Calu3 (cell line): ENCODE data around the gene TPD52L3. TPM values are rescaled to one million over a fixed set of nuclear protein-coding genes. Genes with fewer than 3 reads are reported as not detected.

Source experiments
- Bru-seq: library from RNA; stranded (reverse); fragments of 400-500 nt; gene quantifications from one replicate; lab custom pipeline; 2021; lab: Mats Ljungman, UMichigan
- BruChase-seq, 2 experiments: library from RNA; stranded (reverse); fragments of 400-500 nt; gene quantifications; one replicate each; lab custom pipeline; 2021; lab: Mats Ljungman, UMichigan
- BruUV-seq: library from RNA; stranded (reverse); fragments of 400-500 nt; replicated peaks from 2 replicates; lab custom pipeline; 2021; lab: Mats Ljungman, UMichigan
- CTCF ChIA-PET: fragments of 300-600 bp; sonication (Branson Sonifier 250); formaldehyde crosslinking; loops from one replicate; lab custom pipeline; 2022; ENCODE audit warnings: antibody characterized with exemption; lab: Charles Lee
- DNase-seq: peaks from one replicate; pipeline ENCODE4 v3.0.0; 2022
- H3K27ac Mint-ChIP-seq: one replicate; pipeline ENCODE4 v1.8.0; 2022; ENCODE audit warnings: mixed read lengths; ENCODE audit not compliant: unreplicated experiment
- H3K27me3 Mint-ChIP-seq: one replicate; pipeline ENCODE4 v1.8.0; 2022; ENCODE audit warnings: mixed read lengths; ENCODE audit not compliant: unreplicated experiment
- H3K36me3 Mint-ChIP-seq: one replicate; pipeline ENCODE4 v1.8.0; 2022; ENCODE audit warnings: mild to moderate bottlenecking, moderate library complexity, mixed read lengths; ENCODE audit not compliant: insufficient read depth, unreplicated experiment
- H3K4me1 Mint-ChIP-seq: one replicate; pipeline ENCODE4 v1.8.0; 2022; ENCODE audit warnings: mild to moderate bottlenecking, low read depth, mixed read lengths; ENCODE audit not compliant: unreplicated experiment
- H3K4me3 Mint-ChIP-seq: one replicate; pipeline ENCODE4 v1.8.0; 2022; ENCODE audit warnings: mild to moderate bottlenecking, low read depth, moderate library complexity, mixed read lengths; ENCODE audit not compliant: unreplicated experiment
- H3K9me3 Mint-ChIP-seq: one replicate; pipeline ENCODE4 v1.8.0; 2022; ENCODE audit warnings: low read depth, mixed read lengths; ENCODE audit not compliant: unreplicated experiment
- intact Hi-C: fragments of 100-400 bp; cut with micrococcal nuclease; formaldehyde crosslinking; loops from one replicate; pipeline ENCODE4 v1.10.0; 2022; ENCODE audit not compliant: unreplicated experiment
- long read RNA-seq: library from polyadenylated mRNA; stranded (forward); transcript quantifications from one replicate; pipeline ENCODE4 v2.0.0, GENCODE V29; 2022
- total RNA-seq: library from RNA; stranded (reverse); gene quantifications from 2 replicates; pipeline ENCODE4 v1.2.3, GENCODE V29; 2022
- TF ChIP-seq, protein P1 (sequence below): fragments of 200-600 bp; IDR thresholded peaks from one replicate; pipeline ENCODE4 v1.8.0; 2022; ENCODE audit warnings: antibody characterized with exemption; ENCODE audit not compliant: unreplicated experiment

The TPD52L3 gene
- total RNA-seq (not detected in 2 replicates), Bru-seq, nascent RNA (not detected), BruChase-seq, experiment 1, labeled RNA remaining after a 6-hour chase (not detected), BruChase-seq, experiment 2, labeled RNA remaining after a 2-hour chase (not detected)
- long read RNA-seq: 0 reads

DNA sequence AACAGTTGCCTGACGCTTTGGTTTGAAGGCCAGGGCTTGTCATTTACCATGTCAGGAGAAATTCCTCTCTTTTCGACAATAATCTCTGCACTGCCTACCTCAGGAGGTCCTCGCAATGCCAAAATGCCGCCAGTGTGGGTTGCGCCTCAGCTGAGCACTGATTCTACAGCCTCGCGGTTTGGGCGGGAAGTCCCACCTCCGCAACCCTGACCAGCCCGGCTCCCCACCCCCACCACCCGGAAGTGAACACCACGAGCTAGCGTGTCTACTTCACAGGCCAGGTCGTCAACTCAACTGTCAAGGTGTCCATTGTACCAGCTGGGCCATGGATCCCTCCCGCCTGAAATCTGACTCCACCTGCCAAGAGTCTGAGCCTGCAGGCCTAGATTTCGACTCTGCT lies at the start of gene TPD52L3:
Gene TPD52L3 (plus strand): TSS at position 273 of the 400 bp plus-strand sequence. CDS start 221 bp downstream, outside the sequence.
- peaks cover 2% of the 10 kb centered on the region for H3K9me3 Mint-ChIP-seq
- no peaks in the 10 kb centered on the region for H3K36me3 Mint-ChIP-seq
- no peak for DNase-seq
- intact Hi-C loops: no loop called here
- no TSS peak for BruUV-seq
- no peak within 1 kb of the TSS for H3K27ac Mint-ChIP-seq
- TF ChIP-seq, protein P1, sequence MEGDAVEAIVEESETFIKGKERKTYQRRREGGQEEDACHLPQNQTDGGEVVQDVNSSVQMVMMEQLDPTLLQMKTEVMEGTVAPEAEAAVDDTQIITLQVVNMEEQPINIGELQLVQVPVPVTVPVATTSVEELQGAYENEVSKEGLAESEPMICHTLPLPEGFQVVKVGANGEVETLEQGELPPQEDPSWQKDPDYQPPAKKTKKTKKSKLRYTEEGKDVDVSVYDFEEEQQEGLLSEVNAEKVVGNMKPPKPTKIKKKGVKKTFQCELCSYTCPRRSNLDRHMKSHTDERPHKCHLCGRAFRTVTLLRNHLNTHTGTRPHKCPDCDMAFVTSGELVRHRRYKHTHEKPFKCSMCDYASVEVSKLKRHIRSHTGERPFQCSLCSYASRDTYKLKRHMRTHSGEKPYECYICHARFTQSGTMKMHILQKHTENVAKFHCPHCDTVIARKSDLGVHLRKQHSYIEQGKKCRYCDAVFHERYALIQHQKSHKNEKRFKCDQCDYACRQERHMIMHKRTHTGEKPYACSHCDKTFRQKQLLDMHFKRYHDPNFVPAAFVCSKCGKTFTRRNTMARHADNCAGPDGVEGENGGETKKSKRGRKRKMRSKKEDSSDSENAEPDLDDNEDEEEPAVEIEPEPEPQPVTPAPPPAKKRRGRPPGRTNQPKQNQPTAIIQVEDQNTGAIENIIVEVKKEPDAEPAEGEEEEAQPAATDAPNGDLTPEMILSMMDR: no peak
- H3K27me3 Mint-ChIP-seq: peaks cover 23% of the 10 kb centered on the region
- H3K4me1 Mint-ChIP-seq: no peaks in the 10 kb centered on the region
- CTCF ChIA-PET: no interaction called here
- H3K4me3 Mint-ChIP-seq: no peak within 1 kb of the TSS

- H3K27me3 Mint-ChIP-seq: no peaks in the 10 kb centered on the region
- H3K27ac Mint-ChIP-seq: no peak overlapping the region
- BruUV-seq: no TSS peak
- no peak for DNase-seq
- peaks cover 5% of the 10 kb centered on the region for H3K9me3 Mint-ChIP-seq
- TF ChIP-seq, protein P1: no peak
- CTCF ChIA-PET: no interaction called here
- no peaks in the 10 kb centered on the region for H3K36me3 Mint-ChIP-seq
- H3K4me1 Mint-ChIP-seq: peaks cover 8% of the 10 kb centered on the region
- intact Hi-C loops: loop anchor here (5.0 to 10.0 kb wide), 2 partner anchors 77 to 150 kb away; no protein-coding TSS in a partner anchor
- H3K4me3 Mint-ChIP-seq: no peak overlapping the region
Measured at GRCh38 chr9:6301858-6302257, 26.3 kb upstream of the TPD52L3 start.

- CTCF ChIA-PET: no interaction called here
- Mint-ChIP-seq H3K36me3 (no peaks in the 10 kb centered on the region), H3K4me3 (no peak overlapping the region), H3K4me1 (peaks cover 8% of the 10 kb centered on the region), H3K27me3 (no peaks in the 10 kb centered on the region), H3K27ac (no peak overlapping the region), H3K9me3 (peaks cover 5% of the 10 kb centered on the region)
- intact Hi-C loops: loop anchor here (5.0 to 10.0 kb wide), 2 partner anchors 78 to 150 kb away; no protein-coding TSS in a partner anchor
- BruUV-seq: no TSS peak
- TF ChIP-seq, protein P1: no peak
- peak; percentile 22 for DNase-seq
Measured at GRCh38 chr9:6302417-6302816, 25.8 kb upstream of the TPD52L3 start.

DNA sequence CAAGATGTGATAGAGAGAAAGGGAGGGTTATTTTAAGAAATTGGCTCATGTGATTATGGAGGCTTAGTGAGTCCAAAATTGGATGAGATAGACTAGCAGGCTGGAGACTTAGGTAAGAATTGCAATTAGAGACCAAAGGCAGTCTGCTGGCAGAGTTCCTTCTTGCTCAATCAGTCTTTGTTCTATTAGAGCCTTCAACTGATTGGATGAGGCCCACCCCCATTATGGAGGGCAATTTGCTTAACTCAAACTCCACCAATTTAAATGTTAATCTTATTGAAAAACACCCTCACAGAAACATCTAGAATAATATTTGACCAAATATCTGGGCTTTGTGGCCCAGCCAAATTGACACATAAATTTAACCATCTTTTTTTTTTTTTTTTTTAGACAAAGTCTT lies 23.9 kb upstream of the TPD52L3 start:
- no peak for DNase-seq
- Mint-ChIP-seq H3K27me3 (no peaks in the 10 kb centered on the region), H3K36me3 (no peaks in the 10 kb centered on the region), H3K4me1 (peaks cover 8% of the 10 kb centered on the region), H3K4me3 (no peak overlapping the region), H3K27ac (no peak overlapping the region), H3K9me3 (peaks cover 5% of the 10 kb centered on the region)
- BruUV-seq: no TSS peak
- intact Hi-C loops: loop anchor here (5.0 to 10.0 kb wide), 2 partner anchors 79 to 152 kb away; no protein-coding TSS in a partner anchor
- TF ChIP-seq, protein P1: no peak
- CTCF ChIA-PET: no interaction called here
